SK-N-SH treated with all-trans-retinoic acid at 6 μM for 48 hours (cell line): ENCODE data around the gene CCDC102A.

Experiments used
- ATAC-seq: fragments of 200-7000 bp; cut with Tn5 transposase; 3 replicates; pipeline ENCODE4 v1.9.1; 2020; ENCODE audit warnings: mild to moderate bottlenecking, moderate library complexity
- ARNTL ChIP-seq: fragments of 450-650 bp; formaldehyde crosslinking; IDR thresholded peaks from 2 replicates; pipeline ENCODE4 v1.5.0; 2020; ENCODE audit warnings: low read depth, mild to moderate bottlenecking, moderate library complexity, borderline replicate concordance
- BACH2 ChIP-seq: fragments of 250-450 bp; sonication (Bioruptor Pico); IDR thresholded peaks from 2 replicates; pipeline ENCODE4 v1.9.0; 2021; ENCODE audit warnings: mild to moderate bottlenecking, borderline replicate concordance
- CSDC2 ChIP-seq: fragments of 250-450 bp; sonication (Bioruptor Pico); IDR thresholded peaks from 2 replicates; pipeline ENCODE4 v1.5.0; 2020; ENCODE audit warnings: mild to moderate bottlenecking, moderate library complexity
- ESRRG ChIP-seq: fragments of 250-450 bp; sonication (Bioruptor Pico); IDR thresholded peaks from 2 replicates; pipeline ENCODE4 v1.6.1; 2021; ENCODE audit warnings: mild to moderate bottlenecking
- ISL1 ChIP-seq: fragments of 250-450 bp; sonication (Bioruptor Pico); IDR thresholded peaks from 2 replicates; pipeline ENCODE4 v2.1.2; 2022; ENCODE audit warnings: mild to moderate bottlenecking, moderate library complexity
- OSR1 ChIP-seq: fragments of 250-450 bp; sonication (Bioruptor Pico); IDR thresholded peaks from 2 replicates; pipeline ENCODE4 v1.8.0; 2022; ENCODE audit warnings: moderate library complexity, mild to moderate bottlenecking, inconsistent platforms
- PPARA ChIP-seq: fragments of 250-450 bp; sonication (Bioruptor Pico); IDR thresholded peaks from 2 replicates; pipeline ENCODE4 v1.5.0; 2020; ENCODE audit warnings: mild to moderate bottlenecking, borderline replicate concordance
- SNAI2 ChIP-seq: fragments of 250-450 bp; sonication (Bioruptor Pico); IDR thresholded peaks from 2 replicates; pipeline ENCODE4 v1.5.0; 2020; ENCODE audit warnings: mild to moderate bottlenecking, moderate library complexity
- TCF4 ChIP-seq: fragments of 250-450 bp; sonication (Bioruptor Pico); IDR thresholded peaks from 2 replicates; pipeline ENCODE4 v1.8.0; 2021; ENCODE audit warnings: mild to moderate bottlenecking, moderate library complexity, borderline replicate concordance
- TOX ChIP-seq: fragments of 250-450 bp; sonication (Bioruptor Pico); IDR thresholded peaks from 2 replicates; pipeline ENCODE4 v1.8.0; 2021; ENCODE audit warnings: mild to moderate bottlenecking, moderate library complexity, borderline replicate concordance
- ZC3H10 ChIP-seq: fragments of 250-450 bp; sonication (Bioruptor Pico); IDR thresholded peaks from 2 replicates; pipeline ENCODE4 v1.5.1; 2021; ENCODE audit warnings: mild to moderate bottlenecking, moderate library complexity
- ZFP3 ChIP-seq: fragments of 250-450 bp; sonication (Bioruptor Pico); IDR thresholded peaks from 2 replicates; pipeline ENCODE4 v1.5.0; 2020; ENCODE audit warnings: mild to moderate bottlenecking, moderate library complexity
- ZFP30 ChIP-seq: fragments of 450-650 bp; formaldehyde crosslinking; IDR thresholded peaks from 2 replicates; pipeline ENCODE4 v1.5.0; 2022; ENCODE audit warnings: mild to moderate bottlenecking, moderate library complexity
- ZNF70 ChIP-seq: fragments of 450-650 bp; formaldehyde crosslinking; IDR thresholded peaks from 2 replicates; pipeline ENCODE4 v1.5.0; 2020; ENCODE audit warnings: mild to moderate bottlenecking, moderate library complexity
- ZNF8 ChIP-seq: fragments of 450-650 bp; formaldehyde crosslinking; IDR thresholded peaks from 2 replicates; pipeline ENCODE4 v1.5.0; 2020; ENCODE audit warnings: mild to moderate bottlenecking, moderate library complexity
- TF ChIP-seq, protein P1 (sequence below): fragments of 250-450 bp; sonication (Bioruptor Pico); IDR thresholded peaks from 2 replicates; pipeline ENCODE4 v1.5.1; 2020; ENCODE audit warnings: low read depth, mild to moderate bottlenecking, moderate library complexity
- TF ChIP-seq, protein P2 (sequence below): fragments of 250-450 bp; sonication (Bioruptor Pico); IDR thresholded peaks from 2 replicates; pipeline ENCODE4 v1.5.0; 2020; ENCODE audit warnings: mild to moderate bottlenecking, moderate library complexity
- TF ChIP-seq, protein P3 (sequence below): fragments of 250-450 bp; sonication (Bioruptor Pico); IDR thresholded peaks from 2 replicates; pipeline ENCODE4 v1.8.0; 2021; ENCODE audit warnings: low read depth, mild to moderate bottlenecking, moderate library complexity, borderline replicate concordance
- TF ChIP-seq, protein P4 (sequence below): fragments of 250-450 bp; sonication (Bioruptor Pico); IDR thresholded peaks from 2 replicates; pipeline ENCODE4 v1.8.0; 2020; ENCODE audit warnings: mild to moderate bottlenecking, moderate library complexity, borderline replicate concordance

The CCDC102A gene

DNA sequence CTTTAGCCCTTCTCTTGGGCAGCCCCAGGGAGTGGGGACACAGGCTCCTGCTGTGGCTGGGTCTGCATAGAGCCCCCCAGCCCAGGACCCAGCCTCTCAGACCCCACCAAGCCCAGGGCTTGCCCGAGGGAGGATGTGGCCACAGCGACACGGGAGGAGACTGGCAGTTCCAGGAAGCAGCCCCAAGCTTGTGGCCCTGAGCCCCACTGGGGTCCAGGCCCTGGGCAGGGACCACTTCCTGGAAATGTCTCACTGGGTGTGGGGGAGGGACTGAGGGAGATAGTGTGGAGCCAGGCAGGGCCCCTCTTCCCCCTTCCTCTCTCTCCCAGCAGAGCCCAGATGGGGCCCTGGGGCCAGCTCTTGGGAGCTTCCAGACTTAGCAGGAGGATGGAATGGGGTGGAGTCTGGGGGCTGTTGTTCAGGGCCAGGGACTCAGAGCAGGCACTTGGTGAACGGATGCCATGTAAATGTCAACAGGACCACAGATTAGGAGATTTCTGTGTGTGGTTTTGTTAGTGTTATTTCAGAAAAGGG is 41.4 kb upstream of the CCDC102A start:
- TF ChIP-seq, protein P1, sequence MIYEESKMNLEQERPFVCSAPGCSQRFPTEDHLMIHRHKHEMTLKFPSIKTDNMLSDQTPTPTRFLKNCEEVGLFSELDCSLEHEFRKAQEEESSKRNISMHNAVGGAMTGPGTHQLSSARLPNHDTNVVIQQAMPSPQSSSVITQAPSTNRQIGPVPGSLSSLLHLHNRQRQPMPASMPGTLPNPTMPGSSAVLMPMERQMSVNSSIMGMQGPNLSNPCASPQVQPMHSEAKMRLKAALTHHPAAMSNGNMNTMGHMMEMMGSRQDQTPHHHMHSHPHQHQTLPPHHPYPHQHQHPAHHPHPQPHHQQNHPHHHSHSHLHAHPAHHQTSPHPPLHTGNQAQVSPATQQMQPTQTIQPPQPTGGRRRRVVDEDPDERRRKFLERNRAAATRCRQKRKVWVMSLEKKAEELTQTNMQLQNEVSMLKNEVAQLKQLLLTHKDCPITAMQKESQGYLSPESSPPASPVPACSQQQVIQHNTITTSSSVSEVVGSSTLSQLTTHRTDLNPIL (CRISPR knock-in tag) = no peak
- TF ChIP-seq SNAI2 (CRISPR knock-in tag) (no peak), BACH2 (CRISPR knock-in tag) (no peak), TCF4 (CRISPR knock-in tag) (no peak), ZFP30 (CRISPR knock-in tag) (no peak), ZFP3 (CRISPR knock-in tag) (no peak), ARNTL (CRISPR knock-in tag) (no peak), TOX (no peak), ISL1 (CRISPR knock-in tag) (no peak), OSR1 (CRISPR knock-in tag) (no peak), ZNF8 (CRISPR knock-in tag) (no peak)
- TF ChIP-seq, protein P2, sequence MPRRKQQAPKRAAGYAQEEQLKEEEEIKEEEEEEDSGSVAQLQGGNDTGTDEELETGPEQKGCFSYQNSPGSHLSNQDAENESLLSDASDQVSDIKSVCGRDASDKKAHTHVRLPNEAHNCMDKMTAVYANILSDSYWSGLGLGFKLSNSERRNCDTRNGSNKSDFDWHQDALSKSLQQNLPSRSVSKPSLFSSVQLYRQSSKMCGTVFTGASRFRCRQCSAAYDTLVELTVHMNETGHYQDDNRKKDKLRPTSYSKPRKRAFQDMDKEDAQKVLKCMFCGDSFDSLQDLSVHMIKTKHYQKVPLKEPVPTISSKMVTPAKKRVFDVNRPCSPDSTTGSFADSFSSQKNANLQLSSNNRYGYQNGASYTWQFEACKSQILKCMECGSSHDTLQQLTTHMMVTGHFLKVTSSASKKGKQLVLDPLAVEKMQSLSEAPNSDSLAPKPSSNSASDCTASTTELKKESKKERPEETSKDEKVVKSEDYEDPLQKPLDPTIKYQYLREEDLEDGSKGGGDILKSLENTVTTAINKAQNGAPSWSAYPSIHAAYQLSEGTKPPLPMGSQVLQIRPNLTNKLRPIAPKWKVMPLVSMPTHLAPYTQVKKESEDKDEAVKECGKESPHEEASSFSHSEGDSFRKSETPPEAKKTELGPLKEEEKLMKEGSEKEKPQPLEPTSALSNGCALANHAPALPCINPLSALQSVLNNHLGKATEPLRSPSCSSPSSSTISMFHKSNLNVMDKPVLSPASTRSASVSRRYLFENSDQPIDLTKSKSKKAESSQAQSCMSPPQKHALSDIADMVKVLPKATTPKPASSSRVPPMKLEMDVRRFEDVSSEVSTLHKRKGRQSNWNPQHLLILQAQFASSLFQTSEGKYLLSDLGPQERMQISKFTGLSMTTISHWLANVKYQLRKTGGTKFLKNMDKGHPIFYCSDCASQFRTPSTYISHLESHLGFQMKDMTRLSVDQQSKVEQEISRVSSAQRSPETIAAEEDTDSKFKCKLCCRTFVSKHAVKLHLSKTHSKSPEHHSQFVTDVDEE (CRISPR knock-in tag) = no peak
- TF ChIP-seq, protein P3, sequence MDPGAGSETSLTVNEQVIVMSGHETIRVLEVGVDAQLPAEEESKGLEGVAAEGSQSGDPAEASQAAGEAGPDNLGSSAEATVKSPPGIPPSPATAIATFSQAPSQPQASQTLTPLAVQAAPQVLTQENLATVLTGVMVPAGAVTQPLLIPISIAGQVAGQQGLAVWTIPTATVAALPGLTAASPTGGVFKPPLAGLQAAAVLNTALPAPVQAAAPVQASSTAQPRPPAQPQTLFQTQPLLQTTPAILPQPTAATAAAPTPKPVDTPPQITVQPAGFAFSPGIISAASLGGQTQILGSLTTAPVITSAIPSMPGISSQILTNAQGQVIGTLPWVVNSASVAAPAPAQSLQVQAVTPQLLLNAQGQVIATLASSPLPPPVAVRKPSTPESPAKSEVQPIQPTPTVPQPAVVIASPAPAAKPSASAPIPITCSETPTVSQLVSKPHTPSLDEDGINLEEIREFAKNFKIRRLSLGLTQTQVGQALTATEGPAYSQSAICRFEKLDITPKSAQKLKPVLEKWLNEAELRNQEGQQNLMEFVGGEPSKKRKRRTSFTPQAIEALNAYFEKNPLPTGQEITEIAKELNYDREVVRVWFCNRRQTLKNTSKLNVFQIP (CRISPR knock-in tag) = no peak
- ATAC-seq = no peak

DNA sequence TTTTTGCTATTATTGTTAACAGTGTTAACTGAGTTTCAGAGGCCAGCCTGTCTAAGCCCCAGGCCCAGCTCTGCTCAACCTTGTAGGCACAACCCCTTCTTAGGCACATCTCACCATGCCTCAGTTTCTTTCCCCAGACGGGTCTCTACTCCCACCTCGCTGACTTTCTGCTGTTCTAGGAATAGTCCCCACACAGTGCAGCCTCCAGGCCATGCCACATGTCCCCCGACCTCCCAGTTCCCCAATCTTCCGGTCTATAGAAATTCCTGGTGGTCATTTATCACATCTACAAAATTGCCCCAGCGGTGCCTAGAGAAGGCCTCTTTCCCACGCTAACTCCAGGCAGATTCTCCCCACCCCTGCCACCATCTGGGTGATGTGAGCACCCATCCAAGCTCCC is 40.8 kb upstream of the CCDC102A start:
- TF ChIP-seq, protein P4, sequence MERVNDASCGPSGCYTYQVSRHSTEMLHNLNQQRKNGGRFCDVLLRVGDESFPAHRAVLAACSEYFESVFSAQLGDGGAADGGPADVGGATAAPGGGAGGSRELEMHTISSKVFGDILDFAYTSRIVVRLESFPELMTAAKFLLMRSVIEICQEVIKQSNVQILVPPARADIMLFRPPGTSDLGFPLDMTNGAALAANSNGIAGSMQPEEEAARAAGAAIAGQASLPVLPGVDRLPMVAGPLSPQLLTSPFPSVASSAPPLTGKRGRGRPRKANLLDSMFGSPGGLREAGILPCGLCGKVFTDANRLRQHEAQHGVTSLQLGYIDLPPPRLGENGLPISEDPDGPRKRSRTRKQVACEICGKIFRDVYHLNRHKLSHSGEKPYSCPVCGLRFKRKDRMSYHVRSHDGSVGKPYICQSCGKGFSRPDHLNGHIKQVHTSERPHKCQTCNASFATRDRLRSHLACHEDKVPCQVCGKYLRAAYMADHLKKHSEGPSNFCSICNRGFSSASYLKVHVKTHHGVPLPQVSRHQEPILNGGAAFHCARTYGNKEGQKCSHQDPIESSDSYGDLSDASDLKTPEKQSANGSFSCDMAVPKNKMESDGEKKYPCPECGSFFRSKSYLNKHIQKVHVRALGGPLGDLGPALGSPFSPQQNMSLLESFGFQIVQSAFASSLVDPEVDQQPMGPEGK = no peak
- TF ChIP-seq PPARA (CRISPR knock-in tag) (no peak), ZNF8 (CRISPR knock-in tag) (no peak), ESRRG (CRISPR knock-in tag) (no peak), OSR1 (CRISPR knock-in tag) (no peak), CSDC2 (CRISPR knock-in tag) (no peak), ZNF70 (CRISPR knock-in tag) (no peak), ZFP3 (CRISPR knock-in tag) (no peak), ZC3H10 (CRISPR knock-in tag) (no peak)
- TF ChIP-seq, protein P1 (CRISPR knock-in tag) = no peak
- TF ChIP-seq, protein P3 (CRISPR knock-in tag) = no peak
- TF ChIP-seq, all 23 proteins: peak for 0
- ATAC-seq = no peak

DNA sequence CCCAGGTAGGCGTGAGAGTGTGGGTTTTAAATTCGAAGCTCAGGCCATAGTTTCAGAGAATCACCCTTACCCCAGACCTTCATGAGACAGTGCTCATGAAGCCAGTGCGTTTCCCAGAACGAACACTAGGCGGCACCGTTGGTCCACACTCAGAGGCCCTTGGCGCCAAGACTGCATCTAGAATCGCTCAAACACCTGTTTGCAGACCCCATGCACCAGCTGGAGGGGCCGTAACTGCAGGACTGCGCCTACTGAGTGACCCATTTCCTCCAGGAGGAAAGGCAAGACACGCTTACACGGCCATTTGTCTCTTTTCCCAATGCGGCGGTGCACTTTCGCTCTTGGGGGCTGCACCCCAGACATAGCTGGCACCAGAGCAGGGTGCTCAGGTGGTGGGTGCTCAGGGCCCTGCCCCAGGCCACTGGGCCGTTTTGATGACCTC is 40.1 kb upstream of the CCDC102A start:
- peak; percentile 94 for ATAC-seq
- no peak for TF ChIP-seq ZC3H10 (CRISPR knock-in tag)
